Measurements from ENCODE around the gene REXO5. TPM values are rescaled to one million over a fixed set of nuclear protein-coding genes. Genes with fewer than 3 reads are reported as not detected.

The REXO5 gene
- total and polyA plus RNA-seq, 10 of the 15 experiments (the other 5 are each of a cell fraction or from before 2014, with no cell fraction given): 3.8 to 15.5 (median 10.1) TPM

- no peaks in the 10 kb centered on the region for H4K20me1 ChIP-seq (ENCODE audit: control insufficient read depth, insufficient read depth)
- H3K9ac ChIP-seq (ENCODE audit: control insufficient read depth, insufficient read depth, low read length): no peak overlapping the region
- intact Hi-C loops (cut with micrococcal nuclease; ENCODE audit: unreplicated experiment): no loop called here
- FAIRE-seq (no peak), DNase-seq (ENCODE audit: low read depth, low spot score) (no peak), ATAC-seq (peak; percentile 78)
- ChIA-PET RAD21 (ENCODE audit: unreplicated experiment) (no interaction called here), POLR2A (no interaction called here), SMC1A (ENCODE audit: uncharacterized antibody, unreplicated experiment) (no interaction called here), CTCF (interaction anchor here (1.7 kb wide), 1 partner anchor 32 kb away, joined by 3 read pairs; the partner anchor contains the start of genes ERI2 and REXO5)
- H3K79me2 ChIP-seq (ENCODE audit: control insufficient read depth, insufficient read depth, low read length): no peaks in the 10 kb centered on the region
- H2AFZ ChIP-seq (ENCODE audit: control insufficient read depth, low read depth, low read length): peak overlapping the region; percentile 32; the same call in 1 of the 2 replicates
- H3K9me3 ChIP-seq (replicated peaks; ENCODE audit: control insufficient read depth, insufficient read depth, low read length): no peaks in the 10 kb centered on the region; the same call in 2 of the 3 replicates
- peak; percentile 90 for TF ChIP-seq SPI1 (IDR thresholded peaks at IDR 0.05; ENCODE audit: borderline replicate concordance, insufficient read depth, low read depth, low read length)
- no peak for TF ChIP-seq JUNB (IDR thresholded peaks at IDR 0.05)
- no peak for TF ChIP-seq BRCA1 (IDR thresholded peaks at IDR 0.05; ENCODE audit: low read depth, low read length)
- TF ChIP-seq POU2F2 (IDR thresholded peaks at IDR 0.05; ENCODE audit: borderline replicate concordance, low read depth, low read length): peak; percentile 64; the same call in 1 of the 3 replicates
- TF ChIP-seq IRF4 (IDR thresholded peaks at IDR 0.05; ENCODE audit: low read depth, low read length): peak; percentile 64; the same call in 1 of the 2 replicates
- TF ChIP-seq IKZF1 (conservative IDR thresholded peaks at IDR 0.05): no peak
- peaks cover 11% of the 10 kb centered on the region for H3K4me1 ChIP-seq (ENCODE audit: control insufficient read depth, insufficient read depth, low read length)
- no peak overlapping the region for H3K4me2 ChIP-seq (ENCODE audit: control insufficient read depth, insufficient read depth)
- H3K27ac ChIP-seq (ENCODE audit: control insufficient read depth, insufficient read depth): no peak overlapping the region
- no peaks in the 10 kb centered on the region for H3K27me3 ChIP-seq (replicated peaks in 1 of 2; ENCODE audit: control insufficient read depth in 2 of 2, insufficient read depth in 2 of 2, low read length in 1 of 2)
- H3K4me3 ChIP-seq: no peak overlapping the region
- 5% methylated on average over 1 of the region's 1 CpG for WGBS (ENCODE audit: insufficient coverage, insufficient replicate concordance, low lambda C conversion rate, missing lambda C conversion rate)
- H3K36me3 ChIP-seq (ENCODE audit: control insufficient read depth in 2 of 2, insufficient read depth in 2 of 2, low read length in 1 of 2): peaks cover 0 to 2% of the 10 kb centered on the region in 2 experiments; a peak in 2 of 4 replicates
- no TSS peak for BruUV-seq (replicated peaks)
- in situ Hi-C loops (cut with MboI): no loop called here
Measured at GRCh38 chr16:20838240-20838639, 31.9 kb downstream of the REXO5 start.

DNA sequence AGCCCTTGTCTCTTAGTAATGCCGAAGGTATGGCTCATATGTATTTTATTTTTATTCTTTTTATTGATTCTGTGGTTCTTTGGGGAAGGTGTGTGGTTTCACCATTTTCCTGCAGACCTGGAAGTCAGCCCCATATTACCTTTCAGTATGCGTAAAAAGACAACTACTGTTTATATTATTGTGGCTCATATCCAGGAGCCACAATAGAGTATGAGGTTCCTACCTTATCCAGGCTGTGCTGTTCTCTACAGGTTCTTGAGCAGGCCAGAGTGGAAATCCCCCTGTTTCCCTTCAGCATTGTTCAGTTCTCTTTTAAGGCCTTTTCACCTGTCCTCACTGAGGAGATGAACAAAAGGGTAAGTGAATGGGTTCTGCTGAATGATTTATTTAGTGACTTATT is 33.2 kb downstream of the REXO5 start:
- intact Hi-C loops (cut with micrococcal nuclease; ENCODE audit: unreplicated experiment): no loop called here
- no peak overlapping the region for H3K27ac ChIP-seq (ENCODE audit: control insufficient read depth, insufficient read depth)
- ChIA-PET SMC1A (ENCODE audit: uncharacterized antibody, unreplicated experiment) (no interaction called here), POLR2A (no interaction called here), RAD21 (ENCODE audit: unreplicated experiment) (no interaction called here), CTCF (no interaction called here)
- H3K4me3 ChIP-seq: no peak overlapping the region
- WGBS (ENCODE audit: insufficient coverage, insufficient replicate concordance, low lambda C conversion rate, missing lambda C conversion rate): 100% methylated on average over 2 of the region's 2 CpGs
- peak; percentile 75 for FAIRE-seq
- in situ Hi-C loops (cut with MboI): no loop called here
- no TSS peak for BruUV-seq (replicated peaks)
- DNase-seq (ENCODE audit: low read depth, low spot score): no peak
- no peak overlapping the region for H3K9ac ChIP-seq (ENCODE audit: control insufficient read depth, insufficient read depth, low read length)
- H2AFZ ChIP-seq (ENCODE audit: control insufficient read depth, low read depth, low read length): no peak overlapping the region
- peak; percentile 70 for ATAC-seq
- no peaks in the 10 kb centered on the region for H3K79me2 ChIP-seq (ENCODE audit: control insufficient read depth, insufficient read depth, low read length)
- H3K27me3 ChIP-seq (replicated peaks in 1 of 2; ENCODE audit: control insufficient read depth in 2 of 2, insufficient read depth in 2 of 2, low read length in 1 of 2): no peaks in the 10 kb centered on the region
- no peaks in the 10 kb centered on the region; the same call in 2 of the 3 replicates for H3K9me3 ChIP-seq (replicated peaks; ENCODE audit: control insufficient read depth, insufficient read depth, low read length)
- no peaks in the 10 kb centered on the region; a peak in 1 of 4 replicates for H3K36me3 ChIP-seq (ENCODE audit: control insufficient read depth in 2 of 2, insufficient read depth in 2 of 2, low read length in 1 of 2)
- peaks cover 11% of the 10 kb centered on the region for H3K4me1 ChIP-seq (ENCODE audit: control insufficient read depth, insufficient read depth, low read length)
- no peak overlapping the region for H3K4me2 ChIP-seq (ENCODE audit: control insufficient read depth, insufficient read depth)
- no peaks in the 10 kb centered on the region for H4K20me1 ChIP-seq (ENCODE audit: control insufficient read depth, insufficient read depth)
- TF ChIP-seq MYB (IDR thresholded peaks at IDR 0.05; ENCODE audit: borderline replicate concordance, low read depth, low read length): no peak
- no peak for TF ChIP-seq NFYA (IDR thresholded peaks at IDR 0.05; ENCODE audit: borderline replicate concordance, low read depth, low read length)
- TF ChIP-seq POLR2A (IDR thresholded peaks at IDR 0.05; ENCODE audit: low read depth, low read length): no peak
- TF ChIP-seq FOS (IDR thresholded peaks at IDR 0.05; ENCODE audit: borderline replicate concordance, extremely low read depth, insufficient read length): no peak
- no peak for TF ChIP-seq CBX5 (IDR thresholded peaks at IDR 0.05; ENCODE audit: low read depth)
- no peak for TF ChIP-seq RBBP5 (conservative IDR thresholded peaks at IDR 0.05)
- TF ChIP-seq, protein P1, sequence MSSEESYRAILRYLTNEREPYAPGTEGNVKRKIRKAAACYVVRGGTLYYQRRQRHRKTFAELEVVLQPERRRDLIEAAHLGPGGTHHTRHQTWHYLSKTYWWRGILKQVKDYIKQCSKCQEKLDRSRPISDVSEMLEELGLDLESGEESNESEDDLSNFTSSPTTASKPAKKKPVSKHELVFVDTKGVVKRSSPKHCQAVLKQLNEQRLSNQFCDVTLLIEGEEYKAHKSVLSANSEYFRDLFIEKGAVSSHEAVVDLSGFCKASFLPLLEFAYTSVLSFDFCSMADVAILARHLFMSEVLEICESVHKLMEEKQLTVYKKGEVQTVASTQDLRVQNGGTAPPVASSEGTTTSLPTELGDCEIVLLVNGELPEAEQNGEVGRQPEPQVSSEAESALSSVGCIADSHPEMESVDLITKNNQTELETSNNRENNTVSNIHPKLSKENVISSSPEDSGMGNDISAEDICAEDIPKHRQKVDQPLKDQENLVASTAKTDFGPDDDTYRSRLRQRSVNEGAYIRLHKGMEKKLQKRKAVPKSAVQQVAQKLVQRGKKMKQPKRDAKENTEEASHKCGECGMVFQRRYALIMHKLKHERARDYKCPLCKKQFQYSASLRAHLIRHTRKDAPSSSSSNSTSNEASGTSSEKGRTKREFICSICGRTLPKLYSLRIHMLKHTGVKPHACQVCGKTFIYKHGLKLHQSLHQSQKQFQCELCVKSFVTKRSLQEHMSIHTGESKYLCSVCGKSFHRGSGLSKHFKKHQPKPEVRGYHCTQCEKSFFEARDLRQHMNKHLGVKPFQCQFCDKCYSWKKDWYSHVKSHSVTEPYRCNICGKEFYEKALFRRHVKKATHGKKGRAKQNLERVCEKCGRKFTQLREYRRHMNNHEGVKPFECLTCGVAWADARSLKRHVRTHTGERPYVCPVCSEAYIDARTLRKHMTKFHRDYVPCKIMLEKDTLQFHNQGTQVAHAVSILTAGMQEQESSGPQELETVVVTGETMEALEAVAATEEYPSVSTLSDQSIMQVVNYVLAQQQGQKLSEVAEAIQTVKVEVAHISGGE (CRISPR knock-in tag; IDR thresholded peaks at IDR 0.05): no peak
- TF ChIP-seq MEF2A (IDR thresholded peaks at IDR 0.05; ENCODE audit: insufficient read depth, low read depth, low read length): no peak
- no peak for TF ChIP-seq EED (IDR thresholded peaks at IDR 0.05; ENCODE audit: low read depth)
- TF ChIP-seq TARDBP (IDR thresholded peaks at IDR 0.05; ENCODE audit: borderline replicate concordance): no peak
- TF ChIP-seq BRCA1 (IDR thresholded peaks at IDR 0.05; ENCODE audit: low read depth, low read length): no peak
